Gastrocnemius medialis (tissue), 4 donors: ENCODE measurements around the gene STAT5B. TPM values are rescaled to one million over a fixed set of nuclear protein-coding genes. Genes with fewer than 3 reads are reported as not detected.
"Not testable (repeated sequence)": the region's sequence is repeated elsewhere in the genome, so short reads cannot be mapped to it uniquely, and the experiment has no call there.

Experiments
- ATAC-seq, 2 donors: fragments of 150-250 bp; one replicate each; pipeline ENCODE4 v1.9.1; 2016
- DNase-seq, 2 donors: peaks; one replicate each; pipeline ENCODE4 v3.0.0-alpha.2; 2019
- H3K27ac ChIP-seq, 4 donors: fragments of 200-600 bp; sonication (generic); 1 replicate in 1 of 4; 2 replicates in 3 of 4; pipeline ENCODE4 v1.5.1; 2016 to 2018; ENCODE audit warnings: mild to moderate bottlenecking in 2 of 4, moderate library complexity in 1 of 4
- H3K27me3 ChIP-seq, 3 donors: fragments of 200-600 bp; sonication (generic) in 2 of 3; 1 replicate in 1 of 3; 2 replicates in 2 of 3; pipeline versions ENCODE4 v1.5.1 to v1.6.0; 2016 to 2019; ENCODE audit warnings: mild to moderate bottlenecking in 1 of 3, moderate library complexity in 1 of 3
- H3K36me3 ChIP-seq, 2 donors: fragments of 200-600 bp; sonication (generic) in 1 of 2; one replicate each; pipeline ENCODE4 v1.5.1; 2017 to 2018
- H3K4me1 ChIP-seq, 2 donors: fragments of 200-600 bp; sonication (generic) in 1 of 2; one replicate each; pipeline ENCODE4 v1.5.1; 2016 to 2017; ENCODE audit warnings: mild to moderate bottlenecking in 2 of 2
- H3K4me3 ChIP-seq, 4 donors: fragments of 200-600 bp; sonication (generic) in 3 of 4; 1 replicate in 1 of 4; 2 replicates in 3 of 4; pipeline ENCODE4 v1.5.1; 2016 to 2019; ENCODE audit warnings: mild to moderate bottlenecking in 2 of 4
- H3K9me3 ChIP-seq, 3 donors: fragments of 200-600 bp; sonication (generic) in 2 of 3; 1 replicate in 1 of 3; 2 replicates in 2 of 3; pipeline ENCODE4 v1.5.1; 2016 to 2019
- CTCF ChIP-seq, 5 experiments: fragments of 450-650 bp in 3 of 5; fragments of 200-600 bp in 2 of 5; sonication (generic) in 2 of 5; IDR thresholded peaks in 4 of 5; conservative IDR thresholded peaks in 1 of 5; 1 replicate in 4 of 5; 2 replicates in 1 of 5; pipeline ENCODE4 v1.5.1; 2016 to 2019; ENCODE audit warnings: antibody characterized with exemption in 5 of 5, mild to moderate bottlenecking in 3 of 5, moderate library complexity in 3 of 5
- POLR2A ChIP-seq, 2 donors: fragments of 450-650 bp; IDR thresholded peaks; one replicate each; pipeline ENCODE4 v1.6.1; 2017; ENCODE audit warnings: antibody characterized with exemption in 2 of 2, mild to moderate bottlenecking in 2 of 2, moderate library complexity in 2 of 2
- in situ Hi-C, 4 donors: fragments of 200-750 bp; cut with MboI; loops; one replicate each; pipeline versions ENCODE4 v1.15.0 to v1.8.0; 2017; ENCODE audit warnings: low sequenced_read_pairs in 4 of 4
- intact Hi-C: fragments of 100-400 bp; cut with DNase I; formaldehyde crosslinking; loops from one replicate; pipeline ENCODE4 v1.15.1; 2023; ENCODE audit warnings: low total_unique reads
- total RNA-seq, 4 donors: library from RNA; depleted of rRNA; stranded (reverse); fragments of >200 nt; gene quantifications; one replicate each; pipeline versions ENCODE4 v1.1.0 to v1.2.3, GENCODE V29; 2016

Gene STAT5B
- total RNA-seq, 4 donors from 2014 or later: 77.3 to 150 (median 80.7) TPM

- Histone ChIP-seq H3K4me3 (no peak overlapping the region), H3K4me1 (peaks cover 16% of the 10 kb centered on the region in 2 donors), H3K36me3 (peaks cover 0 to 40% of the 10 kb centered on the region in 2 donors), H3K27me3 (no peaks in the 10 kb centered on the region), H3K27ac (no peak overlapping the region), H3K9me3 (no peaks in the 10 kb centered on the region)
- ATAC-seq (no peak), DNase-seq (no peak)
- no peak for TF ChIP-seq POLR2A (IDR thresholded peaks at IDR 0.05)
- TF ChIP-seq CTCF (IDR thresholded peaks at IDR 0.05 in 4 of 5, conservative IDR thresholded peaks at IDR 0.05 in 1 of 5): no peak
- intact Hi-C loops (no loop called here), in situ Hi-C loops (no loop called here)
These were observed 32.3 kb upstream of the STAT5B start for GRCh38 chr17:42308446-42308845.

DNA sequence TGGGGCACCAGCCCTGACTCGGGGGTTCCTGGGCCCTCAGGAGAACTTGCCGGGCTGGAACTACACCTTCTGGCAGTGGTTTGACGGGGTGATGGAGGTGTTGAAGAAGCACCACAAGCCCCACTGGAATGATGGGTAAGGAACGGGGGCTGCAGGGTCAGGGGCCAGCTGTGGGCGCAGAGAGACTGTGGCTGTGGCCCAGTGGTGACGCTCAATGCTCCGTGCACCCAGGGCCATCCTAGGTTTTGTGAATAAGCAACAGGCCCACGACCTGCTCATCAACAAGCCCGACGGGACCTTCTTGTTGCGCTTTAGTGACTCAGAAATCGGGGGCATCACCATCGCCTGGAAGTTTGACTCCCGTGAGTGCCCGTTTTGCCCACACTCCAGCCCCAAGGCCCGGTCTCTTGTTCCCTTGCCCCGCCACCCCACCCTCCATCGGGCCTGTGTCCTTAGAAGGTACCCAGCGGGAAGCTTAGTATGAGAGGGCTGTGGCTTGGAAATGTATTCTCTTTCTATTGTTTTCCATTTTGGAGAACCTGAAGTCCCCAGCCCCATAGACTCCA lies 31.3 kb upstream of the STAT5B start:
- Histone ChIP-seq H3K36me3 (peaks cover 0 to 50% of the 10 kb centered on the region in 2 donors), H3K4me1 (peaks cover 13 to 16% of the 10 kb centered on the region in 2 donors), H3K27me3 (no peaks in the 10 kb centered on the region), H3K4me3 (no peak overlapping the region), H3K27ac (no peak overlapping the region), H3K9me3 (no peaks in the 10 kb centered on the region)
- TF ChIP-seq POLR2A (IDR thresholded peaks at IDR 0.05): no peak
- no peak for TF ChIP-seq CTCF (IDR thresholded peaks at IDR 0.05 in 4 of 5, conservative IDR thresholded peaks at IDR 0.05 in 1 of 5)
- in situ Hi-C loops: no loop called here
- no peak for ATAC-seq
- intact Hi-C loops: no loop called here
- no peak for DNase-seq

- TF ChIP-seq CTCF (IDR thresholded peaks at IDR 0.05 in 4 of 5, conservative IDR thresholded peaks at IDR 0.05 in 1 of 5): no peak
- TF ChIP-seq POLR2A (IDR thresholded peaks at IDR 0.05): no peak
- Histone ChIP-seq H3K27ac (no peak overlapping the region), H3K4me1 (peaks cover 4 to 6% of the 10 kb centered on the region in 2 donors), H3K4me3 (no peak overlapping the region), H3K9me3 (no peaks in the 10 kb centered on the region), H3K36me3 (peaks cover 0 to 61% of the 10 kb centered on the region in 2 donors), H3K27me3 (no peaks in the 10 kb centered on the region)
- in situ Hi-C loops (no loop called here), intact Hi-C loops (no loop called here)
- ATAC-seq (no peak), DNase-seq (no peak)
These were observed 30.1 kb upstream of the STAT5B start for GRCh38 chr17:42306385-42306667.

GRCh38 chr17:42305543-42306384 lies 29.6 kb upstream of the STAT5B start:
- TF ChIP-seq CTCF (IDR thresholded peaks at IDR 0.05 in 4 of 5, conservative IDR thresholded peaks at IDR 0.05 in 1 of 5) (no peak), POLR2A (IDR thresholded peaks at IDR 0.05) (no peak)
- no peak overlapping the region for H3K27ac ChIP-seq
- intact Hi-C loops: no loop called here
- ATAC-seq: peak; percentile 88
- H3K4me1 ChIP-seq: peaks cover 0 to under 1% of the 10 kb centered on the region in 2 donors
- in situ Hi-C loops: no loop called here
- no peak for DNase-seq
- H3K36me3 ChIP-seq: peaks cover 0 to 66% of the 10 kb centered on the region in 2 donors
- H3K9me3 ChIP-seq: no peaks in the 10 kb centered on the region
- no peak overlapping the region for H3K4me3 ChIP-seq
- no peaks in the 10 kb centered on the region for H3K27me3 ChIP-seq

GRCh38 chr17:42305031-42305330 lies 28.8 kb upstream of the STAT5B start:
- H3K9me3 ChIP-seq, H3K4me3 ChIP-seq, DNase-seq, in situ Hi-C loops, H3K27ac ChIP-seq, ATAC-seq, H3K4me1 ChIP-seq, H3K27me3 ChIP-seq, intact Hi-C loops: not testable (repeated sequence)
- peaks cover 0 to 63% of the 10 kb centered on the region in 2 donors for H3K36me3 ChIP-seq
